Renal pelvis (tissue), 4 donors: ENCODE data around the gene FYN. TPM values are rescaled to one million over a fixed set of nuclear protein-coding genes. Genes with fewer than 3 reads are reported as not detected.
"Not testable (repeated sequence)": the region's sequence is repeated elsewhere in the genome, so short reads cannot be mapped to it uniquely, and the experiment has no call there.

Experiments
- DNase-seq: peaks from one replicate; pipeline ENCODE4 v3.0.0-alpha.2; 2013
- polyA plus RNA-seq, 3 donors: library from polyadenylated mRNA; unstranded; fragments of 120-200 nt; gene quantifications; one replicate each; pipeline ENCODE4 v1.2.1, GENCODE V29; 2013; ENCODE audit not compliant: insufficient read length in 3 of 3

FYN gene
- polyA plus RNA-seq, 3 donors = 149 to 171 (median 159) TPM

DNA sequence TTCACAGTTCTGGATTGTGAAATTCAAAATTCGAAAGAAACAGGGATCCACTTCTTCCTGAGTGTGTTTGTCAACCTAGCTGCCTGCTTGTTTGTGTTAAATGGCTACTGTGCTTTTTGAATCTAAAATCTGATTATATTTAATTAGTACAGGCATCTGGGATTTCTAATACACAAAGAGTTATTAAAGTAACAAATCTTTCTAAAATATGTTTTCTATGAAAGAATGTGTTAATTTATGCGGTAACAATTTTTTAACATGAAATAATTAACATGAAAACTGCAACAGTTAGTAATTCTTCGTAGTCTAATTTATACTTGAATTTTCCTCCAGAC, 186.4 kb downstream of the FYN start:
- no peak for DNase-seq

DNA sequence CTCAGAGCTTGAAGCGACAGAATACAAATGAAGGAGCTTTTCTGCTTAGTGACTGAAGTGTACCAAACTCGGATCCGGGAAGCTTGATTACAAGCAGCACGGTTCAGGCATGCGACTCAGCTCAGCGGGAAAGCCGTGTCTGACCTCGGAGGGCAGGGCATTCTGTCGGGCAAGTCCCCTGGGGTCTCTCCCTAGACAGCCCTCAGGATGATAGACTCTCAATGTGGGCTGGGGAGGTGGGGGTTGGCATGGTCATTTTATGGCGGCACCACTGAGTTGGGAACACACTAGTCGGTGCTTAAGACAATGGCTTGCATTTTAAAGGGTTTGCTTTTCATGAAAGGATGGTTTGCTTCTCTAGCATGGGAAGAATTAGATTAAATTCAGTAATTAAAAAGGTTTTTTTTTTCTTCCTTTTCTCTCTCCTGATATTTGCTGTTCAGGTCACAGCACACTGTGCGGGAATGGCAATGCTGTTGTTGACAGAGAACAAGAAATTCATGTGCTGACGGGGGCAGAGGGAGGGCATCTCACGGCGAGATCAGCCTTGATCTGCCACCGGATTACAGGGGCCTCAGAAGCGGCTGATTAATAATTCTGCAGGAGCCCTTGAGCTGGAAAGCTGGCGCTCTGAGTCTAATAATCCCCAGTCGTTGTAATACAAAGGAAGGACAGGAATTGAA, 186.9 kb downstream of the FYN start:
- DNase-seq = no peak

GRCh38 chr6:111685526-111685925, 187.7 kb downstream of the FYN start:
- DNase-seq = no peak

DNA sequence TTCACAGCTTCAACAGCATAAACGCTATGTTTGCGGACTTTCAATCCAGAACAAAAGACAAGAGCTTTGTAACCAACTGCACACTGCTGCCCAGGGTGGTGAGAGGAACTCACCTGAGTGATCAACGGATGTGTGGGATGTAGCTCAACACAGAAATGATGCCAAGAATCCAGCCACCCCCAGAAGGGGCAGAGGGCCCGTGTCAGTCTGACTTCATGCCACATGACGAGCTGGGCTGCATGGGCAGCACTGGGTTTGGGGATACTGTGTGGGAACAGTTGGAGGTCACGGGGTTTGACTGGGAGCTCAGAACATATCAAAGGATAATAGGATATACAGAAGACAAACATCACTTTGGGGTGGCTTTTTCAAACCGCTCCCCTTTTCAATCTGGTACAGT, 188.2 kb downstream of the FYN start:
- no peak for DNase-seq

- no peak for DNase-seq
Observed at GRCh38 chr6:111683749-111684267, 189.4 kb downstream of the FYN start.

GRCh38 chr6:111683157-111683556, 190.1 kb downstream of the FYN start:
- no peak for DNase-seq

GRCh38 chr6:111681860-111682259, 191.4 kb downstream of the FYN start:
- no peak for DNase-seq

DNA sequence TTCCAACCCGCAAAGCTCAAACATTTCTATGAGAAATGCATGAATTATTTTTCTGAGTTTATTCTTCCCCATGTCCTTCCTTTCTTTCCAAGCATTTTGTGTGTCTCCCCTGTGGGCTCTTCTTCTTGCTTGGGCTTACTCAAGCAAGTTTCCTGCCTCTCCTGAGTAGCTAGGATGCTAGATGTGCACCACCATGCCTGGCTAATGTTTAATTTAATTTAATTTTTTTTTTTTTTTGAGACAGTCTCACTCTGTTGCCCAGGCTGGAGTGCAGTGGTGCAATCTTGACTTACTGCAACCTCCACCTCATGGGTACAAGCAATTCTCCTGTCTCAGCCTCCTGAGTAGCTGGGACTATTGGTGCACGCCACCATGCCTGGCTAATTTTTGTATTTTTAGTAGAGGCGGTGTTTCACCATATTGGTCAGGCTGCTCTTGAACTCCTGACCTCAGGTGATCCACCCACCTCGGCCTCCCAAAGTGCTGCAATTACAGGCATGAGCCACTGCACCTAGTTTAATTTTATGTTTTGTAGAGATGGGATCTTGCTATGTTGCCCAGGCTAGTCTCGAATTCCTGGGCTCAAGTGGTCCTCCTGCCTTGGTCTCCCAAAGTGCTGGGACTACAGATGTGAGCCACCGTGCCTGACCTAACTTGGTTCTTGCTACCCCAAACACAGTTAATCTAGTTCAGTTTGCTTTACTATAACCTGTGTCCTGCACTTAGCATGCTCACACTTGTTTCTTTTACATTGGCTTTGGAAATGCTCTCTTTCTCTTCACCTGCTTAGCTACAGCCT, 192.2 kb downstream of the FYN start:
- not testable (repeated sequence) for DNase-seq

GRCh38 chr6:111680015-111680712, 193.1 kb downstream of the FYN start:
- DNase-seq = no peak

DNA sequence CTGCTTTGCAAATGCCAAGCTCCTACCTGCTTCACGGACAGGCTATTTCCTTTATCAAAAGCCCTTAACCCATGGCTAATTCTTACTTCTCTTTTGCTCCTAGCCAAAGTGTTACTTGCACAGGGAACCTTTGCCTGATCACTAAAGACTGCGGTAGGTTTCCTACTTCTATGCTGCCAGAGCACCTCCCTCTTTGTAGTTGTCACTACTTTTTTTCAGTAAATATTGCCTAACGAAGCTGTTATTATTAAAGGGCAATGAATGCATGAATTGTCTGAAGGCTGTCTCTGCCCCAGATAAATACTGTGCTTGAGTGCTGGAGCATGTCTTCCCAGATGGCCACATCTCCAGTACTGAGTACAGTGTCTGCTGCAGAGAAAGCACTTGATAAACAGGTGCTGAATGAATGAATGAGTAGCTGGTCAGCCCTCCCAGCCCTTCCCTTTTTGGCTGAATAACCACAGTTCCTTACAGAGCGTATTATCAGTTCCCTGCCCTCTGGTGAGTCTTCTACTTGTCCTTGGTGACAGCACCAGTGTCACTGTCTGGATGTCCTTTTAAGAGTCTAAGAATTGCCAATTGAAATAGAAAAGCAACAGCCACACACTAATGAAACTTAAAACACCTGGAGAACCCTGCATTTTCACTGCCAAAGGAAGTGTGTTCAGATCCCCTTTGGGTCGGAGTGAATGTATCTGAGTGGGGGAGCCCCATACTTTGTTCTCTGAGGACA, 194.0 kb downstream of the FYN start:
- no peak for DNase-seq

DNA sequence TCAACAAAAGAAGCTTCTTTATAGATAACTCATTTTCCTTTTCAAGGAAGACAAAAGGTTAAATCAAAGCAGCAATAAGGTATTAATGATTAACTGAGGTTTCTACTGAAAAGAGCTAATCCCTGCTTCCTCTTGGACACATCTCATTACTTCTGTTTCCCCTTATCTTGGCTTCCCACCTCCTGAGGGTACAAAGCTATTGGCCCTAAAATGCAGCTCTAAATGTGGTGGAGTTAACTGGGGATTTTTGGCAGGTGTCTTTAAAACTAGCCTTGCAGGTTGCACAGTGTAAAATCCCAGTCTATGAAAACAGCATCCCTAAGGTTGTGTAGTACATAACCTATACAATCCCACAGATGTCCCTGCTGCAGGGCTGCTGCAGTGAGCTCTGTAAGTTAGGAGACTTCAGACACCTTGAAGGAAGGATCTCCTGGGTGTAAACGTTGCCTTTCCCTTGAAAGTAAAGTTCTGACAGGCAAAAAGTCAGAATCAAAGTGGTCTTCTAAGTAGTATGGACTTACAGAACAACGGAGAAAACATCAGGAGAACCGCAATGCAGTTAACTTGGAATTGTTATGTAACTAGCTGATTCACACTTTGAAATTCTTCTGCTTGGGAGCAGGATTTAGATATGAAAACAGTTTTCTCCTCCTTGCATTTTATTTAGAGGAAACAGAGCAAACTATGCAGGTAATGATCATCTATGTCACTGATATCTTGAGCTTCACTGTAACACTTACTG, 195.8 kb downstream of the FYN start:
- no peak for DNase-seq

GRCh38 chr6:111676383-111676782, 196.9 kb downstream of the FYN start:
- no peak for DNase-seq

GRCh38 chr6:111674883-111675282, 198.4 kb downstream of the FYN start:
- no peak for DNase-seq

DNA sequence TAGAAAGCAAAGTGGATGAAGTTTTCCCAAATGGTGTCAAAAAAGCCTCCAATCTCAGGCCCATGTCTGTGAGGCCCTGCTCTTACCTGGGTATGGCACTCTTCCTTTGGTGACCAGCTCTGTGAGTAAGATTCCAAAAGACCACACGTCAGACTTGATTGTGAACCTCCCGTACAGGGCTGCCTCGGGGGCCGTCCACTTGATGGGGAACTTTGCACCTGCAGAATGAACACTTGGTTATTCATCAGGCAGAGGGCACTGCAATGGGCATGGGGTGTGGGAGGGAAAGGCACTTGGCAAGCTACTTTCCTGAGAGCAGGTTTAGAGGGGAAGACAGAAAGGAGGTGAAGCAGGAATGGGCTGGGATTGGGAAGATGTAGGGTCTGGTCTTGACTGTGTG, 198.8 kb downstream of the FYN start:
- no peak for DNase-seq

GRCh38 chr6:111673937-111674336, 199.3 kb downstream of the FYN start:
- no peak for DNase-seq

DNA sequence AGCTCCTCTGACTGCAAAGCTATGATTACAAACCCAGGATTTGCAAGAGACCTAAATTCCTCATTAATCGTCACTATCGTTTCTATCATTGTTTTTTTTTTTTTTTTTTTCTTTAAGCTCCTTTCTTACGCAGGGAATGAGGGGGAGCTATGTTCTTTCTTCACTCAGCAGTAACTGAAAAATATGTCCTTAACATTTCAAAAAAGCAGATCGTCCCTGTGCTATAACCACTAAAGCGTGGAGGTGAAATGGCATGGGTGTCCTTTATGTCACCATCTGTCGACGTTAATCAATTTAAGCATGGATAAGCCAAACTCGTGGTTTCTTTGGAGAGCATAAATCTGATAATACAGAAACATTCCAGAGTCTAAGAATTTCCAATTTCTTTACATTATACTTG, 199.7 kb downstream of the FYN start:
- DNase-seq = no peak

DNA sequence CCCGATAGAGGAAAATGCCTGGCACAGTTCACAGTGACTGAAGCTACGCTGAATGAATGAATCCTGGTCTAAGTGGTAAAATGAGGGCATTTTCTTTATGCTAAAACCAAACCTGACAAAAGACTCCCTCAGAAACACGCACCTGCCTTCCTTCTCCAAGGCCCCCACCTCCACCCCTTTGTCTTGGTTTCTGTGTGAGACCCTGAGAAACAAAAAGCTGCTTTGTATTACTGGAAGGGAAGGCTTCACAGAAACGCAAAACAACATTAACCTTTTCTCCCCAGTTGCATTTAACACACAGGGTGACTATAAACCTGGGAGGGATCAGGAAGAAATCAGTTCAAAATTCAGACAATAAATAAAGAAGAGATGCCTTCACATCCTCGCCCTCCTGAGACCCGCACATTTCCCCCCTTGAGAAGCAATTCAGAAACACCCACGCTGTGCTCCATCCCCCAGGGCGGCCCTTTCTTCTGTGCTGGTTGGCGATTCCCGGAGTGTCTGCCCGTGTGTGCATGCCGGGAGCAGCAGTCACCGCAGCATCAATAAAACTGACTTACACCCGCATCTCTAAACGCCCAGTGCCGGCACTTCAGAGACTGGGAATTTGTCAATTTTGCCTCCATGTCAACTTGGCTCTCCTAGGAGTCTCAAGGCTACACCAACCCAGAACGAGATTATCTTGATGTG, 200.3 kb downstream of the FYN start:
- DNase-seq = no peak

DNA sequence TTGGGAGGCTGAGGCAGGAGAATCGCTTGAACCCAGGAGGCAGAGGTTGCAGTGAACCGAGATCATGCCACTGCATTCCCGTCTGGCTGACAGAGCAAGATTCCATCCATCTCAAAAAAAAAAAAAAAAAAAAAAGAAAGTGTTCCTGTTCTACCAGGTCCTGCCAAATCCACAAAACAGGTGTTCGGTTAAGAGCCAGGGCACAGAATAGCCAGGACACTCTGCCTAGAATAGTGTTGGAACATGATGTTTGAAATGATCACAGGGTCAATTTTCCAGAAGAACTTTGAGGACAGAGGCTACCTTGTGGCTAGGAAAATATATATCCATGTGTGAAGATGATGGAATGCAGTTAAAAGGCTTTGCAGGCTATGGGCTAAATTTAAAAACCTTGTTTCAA, 203.9 kb downstream of the FYN start:
- DNase-seq = no peak

GRCh38 chr6:111668410-111668809, 204.8 kb downstream of the FYN start:
- DNase-seq = no peak

DNA sequence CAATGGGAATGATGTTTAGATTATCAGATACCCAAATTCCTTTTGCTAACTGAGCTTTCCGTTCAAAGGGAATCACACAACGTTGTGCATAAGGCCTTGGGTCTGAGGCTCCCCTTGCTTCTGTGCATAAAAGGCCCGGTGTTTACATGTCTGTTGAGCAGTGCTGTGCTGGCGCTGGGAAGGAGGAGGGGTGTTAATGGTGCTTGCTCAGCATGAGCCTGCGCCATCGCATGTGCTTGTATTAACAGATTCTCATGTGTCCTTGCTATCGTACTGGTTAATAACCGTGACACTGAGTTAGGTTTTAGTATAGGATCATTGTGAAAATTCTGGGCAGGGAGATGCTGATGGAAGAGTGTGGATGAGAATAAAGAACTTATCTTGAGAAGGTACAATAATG, 205.3 kb downstream of the FYN start:
- no peak for DNase-seq

DNA sequence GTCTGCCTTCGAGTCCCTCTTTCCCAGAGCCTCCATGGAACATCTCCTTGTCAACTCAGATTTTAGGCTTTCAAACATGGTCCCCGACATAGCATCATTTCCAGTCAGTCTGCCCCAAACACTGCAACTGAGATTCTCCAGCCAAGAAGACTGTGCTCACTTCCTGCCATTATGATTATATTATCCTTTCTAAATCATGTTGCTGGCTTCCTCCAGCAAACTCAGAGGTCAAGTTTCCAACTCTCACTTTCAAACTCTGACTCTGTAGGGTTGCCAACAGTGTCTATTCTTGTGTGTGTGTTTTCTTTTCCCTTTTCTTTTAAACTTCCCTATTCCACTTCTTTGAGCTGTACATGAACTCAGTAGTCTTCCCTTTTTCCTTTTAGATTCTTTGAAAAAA, 206.4 kb downstream of the FYN start:
- no peak for DNase-seq
